Loucy (cell line): ENCODE measurements around the gene WDR31.

Source experiments
- H2AFZ ChIP-seq: fragments of 200-600 bp; sonication (generic); 2 replicates; pipeline ENCODE4 v1.6.0; 2016; ENCODE audit warnings: antibody characterized with exemption, mild to moderate bottlenecking, low read length, moderate library complexity
- H3F3A ChIP-seq: fragments of 200-600 bp; 2 replicates; pipeline ENCODE4 v1.6.0; 2016; ENCODE audit warnings: antibody characterized with exemption, low read depth, mild to moderate bottlenecking
- H3K27me3 ChIP-seq: fragments of 200-600 bp; sonication (generic); 2 replicates; pipeline ENCODE4 v1.6.1; 2014; ENCODE audit warnings: low read length, mild to moderate bottlenecking; ENCODE audit not compliant: insufficient read depth, poor library complexity, severe bottlenecking
- H3K36me3 ChIP-seq: fragments of 200-600 bp; sonication (generic); 2 replicates; pipeline ENCODE4 v1.6.1; 2016; ENCODE audit warnings: low read length; ENCODE audit not compliant: insufficient read depth
- H3K4me1 ChIP-seq: fragments of 200-600 bp; sonication (generic); 2 replicates; pipeline ENCODE4 v1.5.1; 2014; ENCODE audit warnings: low read length, mild to moderate bottlenecking; ENCODE audit not compliant: insufficient read depth, poor library complexity, severe bottlenecking
- H3K4me2 ChIP-seq: fragments of 200-600 bp; sonication (generic); 2 replicates; pipeline ENCODE4 v1.6.0; 2014; ENCODE audit warnings: antibody characterized with exemption, low read length, low read depth, mild to moderate bottlenecking; ENCODE audit not compliant: poor library complexity, severe bottlenecking
- H3K4me3 ChIP-seq: fragments of 200-600 bp; sonication (generic); 2 replicates; pipeline ENCODE4 v1.5.1; 2014; ENCODE audit warnings: low read length, mild to moderate bottlenecking, mixed read lengths; ENCODE audit not compliant: poor library complexity, severe bottlenecking
- H3K79me2 ChIP-seq: fragments of 200-600 bp; sonication (generic); 2 replicates; pipeline ENCODE4 v1.6.1; 2014; ENCODE audit warnings: low read length; ENCODE audit not compliant: insufficient read depth
- H3K9ac ChIP-seq: fragments of 200-600 bp; sonication (generic); 2 replicates; pipeline ENCODE4 v1.6.0; 2014; ENCODE audit warnings: mild to moderate bottlenecking, low read depth, low read length, moderate library complexity; ENCODE audit not compliant: poor library complexity, severe bottlenecking
- H3K9me2 ChIP-seq: fragments of 200-600 bp; sonication (generic); replicated peaks from 2 replicates; pipeline ENCODE4 v1.6.1; 2016; ENCODE audit warnings: low read depth, low read length, mixed read lengths
- H3K9me3 ChIP-seq: fragments of 200-600 bp; sonication (generic); 2 replicates; pipeline ENCODE4 v1.6.1; 2014; ENCODE audit warnings: mild to moderate bottlenecking, antibody characterized with exemption, low read length, low read depth; ENCODE audit not compliant: insufficient read depth
- H4K20me1 ChIP-seq: fragments of 200-600 bp; sonication (generic); 2 replicates; pipeline ENCODE4 v1.6.0; 2014; ENCODE audit warnings: antibody characterized with exemption, low read length, mild to moderate bottlenecking; ENCODE audit not compliant: insufficient read depth, poor library complexity, severe bottlenecking
- CTCF ChIP-seq: fragments of 200-600 bp; sonication (generic); conservative IDR thresholded peaks from 2 replicates; pipeline ENCODE4 v1.5.1; 2014; ENCODE audit warnings: mild to moderate bottlenecking, antibody characterized with exemption, low read length
- EZH2phosphoT487 ChIP-seq: fragments of 200-600 bp; IDR thresholded peaks from 2 replicates; pipeline ENCODE4 v1.6.1; 2018; ENCODE audit warnings: antibody characterized with exemption, mild to moderate bottlenecking, moderate library complexity, borderline replicate concordance

The WDR31 gene

GRCh38 chr9:113364951-113365350 lies 24.9 kb upstream of the WDR31 start:
- TF ChIP-seq EZH2phosphoT487 (no peak), CTCF (no peak)
- H3K4me1 ChIP-seq: no peaks in the 10 kb centered on the region
- H3F3A ChIP-seq: no peaks in the 10 kb centered on the region
- H3K9me2 ChIP-seq: no peaks in the 10 kb centered on the region
- H2AFZ ChIP-seq: no peak overlapping the region; the same call in 1 of the 2 replicates
- H4K20me1 ChIP-seq: no peaks in the 10 kb centered on the region
- no peaks in the 10 kb centered on the region for H3K36me3 ChIP-seq
- no peaks in the 10 kb centered on the region for H3K79me2 ChIP-seq
- no peaks in the 10 kb centered on the region for H3K9me3 ChIP-seq
- no peaks in the 10 kb centered on the region for H3K27me3 ChIP-seq
- no peak overlapping the region for H3K9ac ChIP-seq
- H3K4me3 ChIP-seq: no peak overlapping the region
- H3K4me2 ChIP-seq: no peak overlapping the region

GRCh38 chr9:113363336-113363735 lies 23.3 kb upstream of the WDR31 start:
- no peak overlapping the region for H3K4me3 ChIP-seq
- H3K4me2 ChIP-seq: no peak overlapping the region
- H3K9me3 ChIP-seq: no peaks in the 10 kb centered on the region
- H2AFZ ChIP-seq: no peak overlapping the region
- H3K4me1 ChIP-seq: no peaks in the 10 kb centered on the region
- no peaks in the 10 kb centered on the region for H3K27me3 ChIP-seq
- no peaks in the 10 kb centered on the region for H4K20me1 ChIP-seq
- no peaks in the 10 kb centered on the region for H3K79me2 ChIP-seq
- no peaks in the 10 kb centered on the region for H3F3A ChIP-seq
- no peaks in the 10 kb centered on the region for H3K36me3 ChIP-seq
- no peaks in the 10 kb centered on the region for H3K9me2 ChIP-seq
- TF ChIP-seq EZH2phosphoT487 (no peak), CTCF (no peak)
- H3K9ac ChIP-seq: no peak overlapping the region

- no peak overlapping the region for H3K9ac ChIP-seq
- H2AFZ ChIP-seq: no peak overlapping the region
- H3K27me3 ChIP-seq: no peaks in the 10 kb centered on the region
- H4K20me1 ChIP-seq: no peaks in the 10 kb centered on the region
- no peak overlapping the region for H3K4me2 ChIP-seq
- no peaks in the 10 kb centered on the region for H3K4me1 ChIP-seq
- TF ChIP-seq EZH2phosphoT487 (no peak), CTCF (no peak)
- H3K79me2 ChIP-seq: no peaks in the 10 kb centered on the region
- no peaks in the 10 kb centered on the region for H3K9me3 ChIP-seq
- H3K4me3 ChIP-seq: no peak overlapping the region
- H3K36me3 ChIP-seq: no peaks in the 10 kb centered on the region
- no peaks in the 10 kb centered on the region for H3F3A ChIP-seq
- H3K9me2 ChIP-seq: no peaks in the 10 kb centered on the region
Measured at GRCh38 chr9:113361304-113362018, 21.4 kb upstream of the WDR31 start.
